WTC11 (cell line): Measurements from ENCODE around the gene SAG. TPM values are rescaled to one million over a fixed set of nuclear protein-coding genes. Genes with fewer than 3 reads are reported as not detected.

Experiments used
- ATAC-seq: fragments of 200-7000 bp; cut with Tn5 transposase; 2 replicates; pipeline ENCODE4 v1.10.0; 2021; ENCODE audit warnings: mild to moderate bottlenecking, moderate library complexity
- CTCF ChIA-PET: fragments of 300-600 bp; sonication (Branson Sonifier 250); formaldehyde crosslinking; loops from one replicate; lab custom pipeline; 2021; ENCODE audit warnings: antibody characterized with exemption; lab: Charles Lee
- POLR2A ChIA-PET: fragments of 350-600 bp; sonication (Branson Sonifier 250); formaldehyde crosslinking; loops from one replicate; lab custom pipeline; 2021; ENCODE audit warnings: antibody characterized with exemption; lab: Charles Lee
- DNase-seq: peaks from one replicate; pipeline ENCODE4 v3.0.0; 2021; ENCODE audit warnings: low spot score
- H3K27ac Mint-ChIP-seq: 2 replicates; pipeline ENCODE4 v1.8.0; 2021; ENCODE audit warnings: mixed read lengths
- H3K27me3 Mint-ChIP-seq: 2 replicates; pipeline ENCODE4 v1.8.0; 2021; ENCODE audit warnings: low read depth, mild to moderate bottlenecking, moderate library complexity, mixed read lengths
- H3K36me3 Mint-ChIP-seq: 2 replicates; pipeline ENCODE4 v1.8.0; 2021; ENCODE audit warnings: mixed read lengths
- H3K4me1 Mint-ChIP-seq: 2 replicates; pipeline ENCODE4 v1.8.0; 2022; ENCODE audit warnings: mixed read lengths
- H3K4me3 Mint-ChIP-seq: 2 replicates; pipeline ENCODE4 v1.8.0; 2021; ENCODE audit warnings: mild to moderate bottlenecking, moderate library complexity, mixed read lengths
- H3K9me3 Mint-ChIP-seq: 2 replicates; pipeline ENCODE4 v1.8.0; 2021; ENCODE audit warnings: mixed read lengths
- ATF3 ChIP-seq: sonication (generic); formaldehyde crosslinking; conservative IDR thresholded peaks from 2 replicates; pipeline ENCODE4 v1.8.1; 2022; ENCODE audit warnings: mild to moderate bottlenecking, missing genetic modification reagents
- CREM ChIP-seq: sonication (generic); formaldehyde crosslinking; IDR thresholded peaks from 2 replicates; pipeline ENCODE4 v1.8.1; 2022; ENCODE audit warnings: mild to moderate bottlenecking, missing genetic modification reagents, moderate library complexity
- CTCF ChIP-seq: fragments of 200-600 bp; IDR thresholded peaks from 2 replicates; pipeline ENCODE4 v1.8.0; 2022; ENCODE audit warnings: antibody characterized with exemption
- E2F5 ChIP-seq: sonication (generic); formaldehyde crosslinking; IDR thresholded peaks from 2 replicates; pipeline ENCODE4 v1.8.1; 2022; ENCODE audit warnings: mild to moderate bottlenecking, moderate library complexity, missing genetic modification reagents
- ESRRA ChIP-seq: sonication (generic); formaldehyde crosslinking; IDR thresholded peaks from 2 replicates; pipeline ENCODE4 v1.8.1; 2022; ENCODE audit warnings: mild to moderate bottlenecking, missing genetic modification reagents, borderline replicate concordance
- FOXJ3 ChIP-seq: sonication (generic); formaldehyde crosslinking; IDR thresholded peaks from 2 replicates; pipeline ENCODE4 v1.9.0; 2021; ENCODE audit warnings: missing genetic modification reagents, mild to moderate bottlenecking, borderline replicate concordance
- FOXP1 ChIP-seq: sonication (generic); formaldehyde crosslinking; IDR thresholded peaks from 2 replicates; pipeline ENCODE4 v1.8.0; 2022; ENCODE audit warnings: missing genetic modification reagents, mild to moderate bottlenecking, moderate library complexity, borderline replicate concordance
- IRF2 ChIP-seq: sonication (generic); formaldehyde crosslinking; IDR thresholded peaks from 2 replicates; pipeline ENCODE4 v1.8.0; 2022; ENCODE audit warnings: low read depth, missing genetic modification reagents, borderline replicate concordance
- KAT7 ChIP-seq: sonication (generic); formaldehyde crosslinking; IDR thresholded peaks from 2 replicates; pipeline ENCODE4 v1.8.1; 2023; ENCODE audit warnings: missing genetic modification reagents, mild to moderate bottlenecking, borderline replicate concordance
- MYBL2 ChIP-seq: sonication (generic); formaldehyde crosslinking; IDR thresholded peaks from 2 replicates; pipeline ENCODE4 v1.8.1; 2023; ENCODE audit warnings: mild to moderate bottlenecking, moderate library complexity, missing genetic modification reagents
- NFE2L1 ChIP-seq: sonication (generic); formaldehyde crosslinking; IDR thresholded peaks from 2 replicates; pipeline ENCODE4 v1.8.1; 2023; ENCODE audit warnings: missing genetic modification reagents
- NFYB ChIP-seq: sonication (generic); formaldehyde crosslinking; conservative IDR thresholded peaks from 2 replicates; pipeline ENCODE4 v1.8.0; 2022; ENCODE audit warnings: low read depth, missing genetic modification reagents
- NR2C2 ChIP-seq: sonication (generic); formaldehyde crosslinking; IDR thresholded peaks from 2 replicates; pipeline ENCODE4 v1.8.0; 2022; ENCODE audit warnings: mild to moderate bottlenecking, missing genetic modification reagents
- NR3C1 ChIP-seq: sonication (generic); formaldehyde crosslinking; conservative IDR thresholded peaks from 2 replicates; pipeline ENCODE4 v1.8.1; 2023; ENCODE audit warnings: low read depth, mild to moderate bottlenecking, missing genetic modification reagents
- RELA ChIP-seq: sonication (generic); formaldehyde crosslinking; IDR thresholded peaks from 2 replicates; pipeline ENCODE4 v1.8.1; 2022; ENCODE audit warnings: missing genetic modification reagents, mild to moderate bottlenecking, borderline replicate concordance
- SMAD3 ChIP-seq: sonication (generic); formaldehyde crosslinking; IDR thresholded peaks from 2 replicates; pipeline ENCODE4 v1.8.0; 2022; ENCODE audit warnings: missing genetic modification reagents, mild to moderate bottlenecking, borderline replicate concordance
- STAT6 ChIP-seq: sonication (generic); formaldehyde crosslinking; conservative IDR thresholded peaks from 2 replicates; pipeline ENCODE4 v1.8.1; 2023; ENCODE audit warnings: mild to moderate bottlenecking, low read depth, missing genetic modification reagents, moderate library complexity
- TEAD1 ChIP-seq: sonication (generic); formaldehyde crosslinking; IDR thresholded peaks from 2 replicates; pipeline ENCODE4 v1.8.0; 2022; ENCODE audit warnings: mild to moderate bottlenecking, missing genetic modification reagents
- TEAD4 ChIP-seq: sonication (generic); formaldehyde crosslinking; IDR thresholded peaks from 2 replicates; pipeline ENCODE4 v1.8.0; 2022; ENCODE audit warnings: mild to moderate bottlenecking, missing genetic modification reagents
- TP53 ChIP-seq: sonication (generic); formaldehyde crosslinking; IDR thresholded peaks from 2 replicates; pipeline ENCODE4 v1.8.1; 2023; ENCODE audit warnings: mild to moderate bottlenecking, missing genetic modification reagents
- USF2 ChIP-seq: sonication (generic); formaldehyde crosslinking; IDR thresholded peaks from 2 replicates; pipeline ENCODE4 v1.8.1; 2023; ENCODE audit warnings: mild to moderate bottlenecking, missing genetic modification reagents, moderate library complexity
- ZNF423 ChIP-seq: fragments of 250-450 bp; sonication (Bioruptor Pico); IDR thresholded peaks from 2 replicates; pipeline ENCODE4 v2.1.2; 2022; ENCODE audit warnings: mild to moderate bottlenecking, moderate library complexity
- ZNF425 ChIP-seq: fragments of 250-450 bp; sonication (Bioruptor Pico); conservative IDR thresholded peaks from 2 replicates; pipeline ENCODE4 v1.9.0; 2021; ENCODE audit warnings: mild to moderate bottlenecking
- ZSCAN18 ChIP-seq: fragments of 250-450 bp; sonication (Bioruptor Pico); IDR thresholded peaks from 2 replicates; pipeline ENCODE4 v2.1.2; 2022; ENCODE audit warnings: mild to moderate bottlenecking, moderate library complexity
- total RNA-seq: library from RNA; stranded (reverse); gene quantifications from 3 replicates; pipeline ENCODE4 v1.2.3, GENCODE V29; 2021

Gene SAG
- total RNA-seq, 1 experiment from 2014 or later: not detected

GRCh38 chr2:233326500-233326899 is 18.9 kb downstream of the SAG start:
- no peak overlapping the region for H3K27ac Mint-ChIP-seq
- no peaks in the 10 kb centered on the region for H3K9me3 Mint-ChIP-seq
- TF ChIP-seq USF2 (CRISPR knock-in tag) (no peak), NR2C2 (no peak), FOXP1 (CRISPR knock-in tag) (no peak), MYBL2 (no peak), KAT7 (CRISPR knock-in tag) (no peak), IRF2 (CRISPR knock-in tag) (no peak), TEAD4 (CRISPR knock-in tag) (no peak), NR3C1 (CRISPR knock-in tag) (no peak), ESRRA (CRISPR knock-in tag) (no peak), E2F5 (CRISPR knock-in tag) (no peak)
- peaks cover 13% of the 10 kb centered on the region for H3K4me1 Mint-ChIP-seq
- no peak for DNase-seq
- ChIA-PET CTCF (no interaction called here), POLR2A (no interaction called here)
- H3K36me3 Mint-ChIP-seq: no peaks in the 10 kb centered on the region
- no peak overlapping the region for H3K4me3 Mint-ChIP-seq
- H3K27me3 Mint-ChIP-seq: peaks cover 46% of the 10 kb centered on the region
- ATAC-seq: no peak

- ATAC-seq (no peak), DNase-seq (no peak)
- Mint-ChIP-seq H3K9me3 (no peaks in the 10 kb centered on the region), H3K4me3 (no peak overlapping the region), H3K36me3 (no peaks in the 10 kb centered on the region), H3K27ac (no peak overlapping the region), H3K27me3 (peaks cover 56% of the 10 kb centered on the region), H3K4me1 (peaks cover 13% of the 10 kb centered on the region)
- no peak for TF ChIP-seq ZNF423
- TF ChIP-seq RELA: no peak
- no peak for TF ChIP-seq NFE2L1 (CRISPR knock-in tag)
- TF ChIP-seq TP53 (CRISPR knock-in tag): no peak
- TF ChIP-seq FOXJ3 (CRISPR knock-in tag): no peak
- no peak for TF ChIP-seq CREM (CRISPR knock-in tag)
- no peak for TF ChIP-seq CTCF
- no peak for TF ChIP-seq ZSCAN18
- TF ChIP-seq NFYB (CRISPR knock-in tag): no peak
- TF ChIP-seq TEAD1 (CRISPR knock-in tag): no peak
- TF ChIP-seq TEAD4 (CRISPR knock-in tag): no peak
- TF ChIP-seq ZNF425 (CRISPR knock-in tag): no peak
- TF ChIP-seq STAT6: no peak
- no peak for TF ChIP-seq ESRRA (CRISPR knock-in tag)
- TF ChIP-seq E2F5 (CRISPR knock-in tag): no peak
- TF ChIP-seq SMAD3 (CRISPR knock-in tag): no peak
- no peak for TF ChIP-seq ATF3
- POLR2A ChIA-PET: no interaction called here
- CTCF ChIA-PET: interaction anchor here (0.8 to 3.3 kb wide), 2 partner anchors 25 to 26 kb away, joined by 3 to 13 read pairs; partner anchors contain the start of gene DGKD
Measured at GRCh38 chr2:233328922-233329321, 21.3 kb downstream of the SAG start.
